Sigmoid colon (tissue), 7 donors: ENCODE measurements around the gene RHCE. TPM values are rescaled to one million over a fixed set of nuclear protein-coding genes. Genes with fewer than 3 reads are reported as not detected.
"Not testable (repeated sequence)": the region's sequence is repeated elsewhere in the genome, so short reads cannot be mapped to it uniquely, and the experiment has no call there.

Experiments
- DNase-seq: peaks from one replicate; pipeline ENCODE4 v3.0.0-alpha.2; 2019
- H3K27ac ChIP-seq, 4 donors: fragments of 200-600 bp; sonication (generic); one replicate each; pipeline ENCODE4 v1.5.1; 2016 to 2019; ENCODE audit warnings: mild to moderate bottlenecking in 1 of 4
- H3K27me3 ChIP-seq, 3 donors: fragments of 200-600 bp; sonication (generic); one replicate each; pipeline ENCODE4 v1.5.1; 2019; ENCODE audit warnings: mild to moderate bottlenecking in 1 of 3
- H3K36me3 ChIP-seq, 4 donors: fragments of 200-600 bp; sonication (generic); one replicate each; pipeline ENCODE4 v1.5.1; 2016 to 2019
- H3K4me1 ChIP-seq, 4 donors: fragments of 200-600 bp; sonication (generic); one replicate each; pipeline ENCODE4 v1.5.1; 2017 to 2019
- H3K4me3 ChIP-seq, 4 donors: fragments of 200-600 bp; sonication (generic); one replicate each; pipeline ENCODE4 v1.5.1; 2017 to 2019; ENCODE audit warnings: mild to moderate bottlenecking in 2 of 4, moderate library complexity in 1 of 4
- H3K9me3 ChIP-seq, 4 donors: fragments of 200-600 bp in 3 of 4; sonication (generic) in 3 of 4; one replicate each; pipeline versions ENCODE4 v1.5.1 to v1.6.1; 2013 to 2019
- intact Hi-C: fragments of 100-400 bp; cut with DNase I; formaldehyde crosslinking; loops from one replicate; pipeline ENCODE4 v1.15.1; 2023
- polyA plus RNA-seq, 3 donors: library from polyadenylated mRNA; stranded (reverse); fragments of 200-250 nt; gene quantifications; one replicate each; pipeline ENCODE4 v1.2.3, GENCODE V29; 2013
- total RNA-seq, 4 donors: library from RNA; depleted of rRNA; stranded (reverse); fragments of >200 nt; gene quantifications; one replicate each; pipeline ENCODE4 v1.1.0, GENCODE V29; 2016
- donor health status: healthy with polysubstance abuse.
- donor health status: Bipolar disorder and iron deficiency.
- donor health status: healthy.

Gene RHCE
- total and polyA plus RNA-seq, 7 donors, result 0.07 to 0.83 (median 0.36) TPM; not detected in 4

- H3K36me3 ChIP-seq, H3K4me3 ChIP-seq, H3K27ac ChIP-seq, H3K9me3 ChIP-seq, H3K4me1 ChIP-seq, DNase-seq, intact Hi-C loops, H3K27me3 ChIP-seq: not testable (repeated sequence)
These were observed 107.7 kb downstream of the RHCE start for GRCh38 chr1:25312806-25313470.

Other genes with a start within 250 kb of the RHCE start
- 100 to 1,000 TPM in 1 of 4 donors, 10 to 100 TPM in 3; 58.2 to 100 (median 83.8) TPM for gene SYF2, start 188.3 kb downstream of the RHCE start, total RNA-seq
- 100 to 1,000 TPM in 2 of 3 donors, 10 to 100 TPM in 1; 67.0 to 138 (median 108) TPM for gene SYF2, start 188.3 kb downstream of the RHCE start, polyA plus RNA-seq
- gene RSRP1, start 173.4 kb downstream of the RHCE start, total RNA-seq, result 100 to 1,000 TPM in 1 of 4 donors, 10 to 100 TPM in 3; 70.9 to 134 (median 88.1) TPM
- gene RSRP1, start 173.4 kb downstream of the RHCE start, polyA plus RNA-seq, result 10 to 100 TPM; 15.5 to 89.6 (median 21.0) TPM
- under 1 TPM in 1 of 4 donors, not detected in 3; 0.36 TPM for gene RHD, start 148.3 kb downstream of the RHCE start, total RNA-seq
- not detected for gene RHD, start 148.3 kb downstream of the RHCE start, polyA plus RNA-seq
- 100 to 1,000 TPM in 3 of 4 donors, 10 to 100 TPM in 1; 55.0 to 153 (median 112) TPM for gene TMEM50A, start 82.5 kb downstream of the RHCE start, total RNA-seq
- gene TMEM50A, start 82.5 kb downstream of the RHCE start, polyA plus RNA-seq, result 10 to 100 TPM; 38.1 to 60.7 (median 38.4) TPM
- gene MACO1, start 10.1 kb upstream of the RHCE start, total RNA-seq, result 10 to 100 TPM; 11.8 to 20.2 (median 15.4) TPM
- 10 to 100 TPM in 1 of 3 donors, 1 to 10 TPM in 2; 2.4 to 10.9 (median 3.0) TPM for gene MACO1, start 10.1 kb upstream of the RHCE start, polyA plus RNA-seq
- 10 to 100 TPM in 2 of 4 donors, 1 to 10 TPM in 2; 9.1 to 17.4 (median 10.3) TPM for gene LDLRAP1, start 122.8 kb upstream of the RHCE start, total RNA-seq
- 10 to 100 TPM; 25.9 to 35.8 (median 30.0) TPM for gene LDLRAP1, start 122.8 kb upstream of the RHCE start, polyA plus RNA-seq
- 10 to 100 TPM; 12.8 to 32.1 (median 22.9) TPM for gene MAN1C1, start 196.0 kb upstream of the RHCE start, total RNA-seq
- gene MAN1C1, start 196.0 kb upstream of the RHCE start, polyA plus RNA-seq, result 1 to 10 TPM in 2 of 3 donors, under 1 TPM in 1; 0.69 to 7.4 (median 3.6) TPM